OCI-LY1 (cell line): ENCODE results near the gene CTXN1.
"Not testable (repeated sequence)": the region's sequence is repeated elsewhere in the genome, so short reads cannot be mapped to it uniquely, and the experiment has no call there.

ENCODE experiments used
- H2AFZ ChIP-seq: fragments of 200-600 bp; sonication (generic), shearing (Covaris generic); 2 replicates; pipeline ENCODE4 v1.6.0; 2014; ENCODE audit warnings: antibody characterized with exemption, mild to moderate bottlenecking, low read length
- H3F3A ChIP-seq: fragments of 200-600 bp; sonication (generic), shearing (Covaris generic); 2 replicates; pipeline ENCODE4 v1.6.0; 2014; ENCODE audit warnings: mild to moderate bottlenecking, antibody characterized with exemption, low read length, moderate library complexity; ENCODE audit not compliant: insufficient read depth
- H3K27ac ChIP-seq: fragments of 200-600 bp; sonication (generic); 2 replicates; pipeline ENCODE4 v1.5.1; 2014; ENCODE audit warnings: low read length, mixed run types, mild to moderate bottlenecking, low read depth; ENCODE audit not compliant: poor library complexity, severe bottlenecking
- H3K27me3 ChIP-seq: fragments of 200-600 bp; sonication (generic); 2 replicates; pipeline ENCODE4 v1.6.0; 2014; ENCODE audit warnings: antibody characterized with exemption, mild to moderate bottlenecking, low read length, moderate library complexity; ENCODE audit not compliant: insufficient read depth
- H3K36me3 ChIP-seq: fragments of 200-600 bp; sonication (generic); 2 replicates; pipeline ENCODE4 v1.6.1; 2014; ENCODE audit warnings: mild to moderate bottlenecking, antibody characterized with exemption, low read length, moderate library complexity, mixed read lengths; ENCODE audit not compliant: insufficient read depth
- H3K4me1 ChIP-seq: fragments of 200-600 bp; sonication (generic); 2 replicates; pipeline ENCODE4 v1.5.1; 2014; ENCODE audit warnings: mild to moderate bottlenecking, low read length, moderate library complexity; ENCODE audit not compliant: insufficient read depth, severe bottlenecking
- H3K4me2 ChIP-seq: fragments of 200-600 bp; sonication (generic), shearing (Covaris generic); 2 replicates; pipeline ENCODE4 v1.6.1; 2014; ENCODE audit warnings: low read length
- H3K4me3 ChIP-seq: fragments of 200-600 bp; sonication (generic); 2 replicates; pipeline ENCODE4 v1.5.1; 2014; ENCODE audit warnings: low read length, low read depth, mild to moderate bottlenecking, mixed read lengths; ENCODE audit not compliant: poor library complexity, severe bottlenecking
- H3K79me2 ChIP-seq: fragments of 200-600 bp; shearing (Covaris generic); 2 replicates; pipeline ENCODE4 v1.6.1; 2016; ENCODE audit warnings: mixed run types, low read length, mixed read lengths; ENCODE audit not compliant: insufficient read depth
- H3K9ac ChIP-seq: fragments of 200-600 bp; sonication (generic), shearing (Covaris generic); 2 replicates; pipeline ENCODE4 v1.6.1; 2014; ENCODE audit warnings: mild to moderate bottlenecking, low read length, mixed read lengths
- H3K9me2 ChIP-seq: fragments of 200-600 bp; sonication (generic), shearing (Covaris generic); 2 replicates; pipeline ENCODE4 v1.6.1; 2014; ENCODE audit warnings: low read depth, mild to moderate bottlenecking, low read length, mixed read lengths
- H3K9me3 ChIP-seq: fragments of 200-600 bp; shearing (Covaris generic); 2 replicates; pipeline ENCODE4 v1.6.1; 2014; ENCODE audit warnings: low read length, mixed read lengths
- H4K20me1 ChIP-seq: fragments of 200-600 bp; sonication (generic), shearing (Covaris generic); 2 replicates; pipeline ENCODE4 v1.6.0; 2016; ENCODE audit warnings: mild to moderate bottlenecking, low read length; ENCODE audit not compliant: insufficient read depth
- EZH2 ChIP-seq: fragments of 200-600 bp; sonication (generic), shearing (Covaris generic); IDR thresholded peaks from 2 replicates; pipeline ENCODE4 v1.8.0; 2017; ENCODE audit warnings: borderline replicate concordance, mixed run types, mild to moderate bottlenecking, antibody characterized with exemption, low read length, moderate library complexity, mixed read lengths
- TF ChIP-seq, protein P1 (sequence below): fragments of 200-600 bp; sonication (generic), shearing (Covaris generic); IDR thresholded peaks from 2 replicates; pipeline ENCODE4 v1.5.1; 2017; ENCODE audit warnings: mild to moderate bottlenecking, antibody characterized with exemption, low read length, moderate library complexity, mixed read lengths

The CTXN1 gene

DNA sequence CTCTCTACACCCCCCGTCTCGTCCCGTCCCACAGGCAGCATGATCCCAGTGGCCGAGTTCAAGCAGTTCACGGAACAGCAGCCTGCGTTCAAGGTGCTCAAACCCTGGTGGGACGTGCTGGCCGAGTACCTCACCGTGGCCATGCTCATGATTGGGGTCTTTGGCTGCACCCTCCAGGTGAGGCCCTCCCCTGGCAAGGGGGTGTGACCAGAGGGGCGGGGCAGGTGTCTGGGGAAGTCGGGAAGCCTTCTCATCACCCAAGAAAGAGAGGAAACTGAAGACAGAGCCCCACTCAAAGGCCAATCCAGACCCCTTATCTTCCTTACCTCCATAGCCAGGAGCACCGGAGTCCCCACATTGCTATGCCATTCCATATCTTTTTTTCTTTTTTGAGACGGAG lies 30.4 kb downstream of the CTXN1 start:
- Histone ChIP-seq H3K4me1 (peaks cover 6% of the 10 kb centered on the region), H3K9ac (no peak overlapping the region), H4K20me1 (no peaks in the 10 kb centered on the region), H3K27me3 (no peaks in the 10 kb centered on the region), H3K36me3 (no peaks in the 10 kb centered on the region), H3F3A (no peaks in the 10 kb centered on the region), H3K9me2 (no peaks in the 10 kb centered on the region), H3K79me2 (no peaks in the 10 kb centered on the region), H3K27ac (no peak overlapping the region), H2AFZ (no peak overlapping the region), H3K4me2 (no peak overlapping the region), H3K4me3 (no peak overlapping the region), H3K9me3 (no peaks in the 10 kb centered on the region)
- TF ChIP-seq EZH2, result no peak
- TF ChIP-seq, protein P1, sequence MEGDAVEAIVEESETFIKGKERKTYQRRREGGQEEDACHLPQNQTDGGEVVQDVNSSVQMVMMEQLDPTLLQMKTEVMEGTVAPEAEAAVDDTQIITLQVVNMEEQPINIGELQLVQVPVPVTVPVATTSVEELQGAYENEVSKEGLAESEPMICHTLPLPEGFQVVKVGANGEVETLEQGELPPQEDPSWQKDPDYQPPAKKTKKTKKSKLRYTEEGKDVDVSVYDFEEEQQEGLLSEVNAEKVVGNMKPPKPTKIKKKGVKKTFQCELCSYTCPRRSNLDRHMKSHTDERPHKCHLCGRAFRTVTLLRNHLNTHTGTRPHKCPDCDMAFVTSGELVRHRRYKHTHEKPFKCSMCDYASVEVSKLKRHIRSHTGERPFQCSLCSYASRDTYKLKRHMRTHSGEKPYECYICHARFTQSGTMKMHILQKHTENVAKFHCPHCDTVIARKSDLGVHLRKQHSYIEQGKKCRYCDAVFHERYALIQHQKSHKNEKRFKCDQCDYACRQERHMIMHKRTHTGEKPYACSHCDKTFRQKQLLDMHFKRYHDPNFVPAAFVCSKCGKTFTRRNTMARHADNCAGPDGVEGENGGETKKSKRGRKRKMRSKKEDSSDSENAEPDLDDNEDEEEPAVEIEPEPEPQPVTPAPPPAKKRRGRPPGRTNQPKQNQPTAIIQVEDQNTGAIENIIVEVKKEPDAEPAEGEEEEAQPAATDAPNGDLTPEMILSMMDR, result no peak

GRCh38 chr19:7894612-7895309 lies 31.2 kb downstream of the CTXN1 start:
- H3K79me2 ChIP-seq, result no peaks in the 10 kb centered on the region
- H3K27ac ChIP-seq, result no peak overlapping the region
- H3K4me2 ChIP-seq, result no peak overlapping the region
- no peaks in the 10 kb centered on the region for H3K9me2 ChIP-seq
- no peaks in the 10 kb centered on the region for H3K36me3 ChIP-seq
- H3F3A ChIP-seq, result no peaks in the 10 kb centered on the region
- TF ChIP-seq, protein P1, result no peak
- TF ChIP-seq EZH2, result no peak
- no peaks in the 10 kb centered on the region for H4K20me1 ChIP-seq
- H3K9me3 ChIP-seq, result no peaks in the 10 kb centered on the region
- no peak overlapping the region for H2AFZ ChIP-seq
- no peak overlapping the region for H3K9ac ChIP-seq
- H3K27me3 ChIP-seq, result no peaks in the 10 kb centered on the region
- peaks cover 6% of the 10 kb centered on the region for H3K4me1 ChIP-seq
- no peak overlapping the region for H3K4me3 ChIP-seq

DNA sequence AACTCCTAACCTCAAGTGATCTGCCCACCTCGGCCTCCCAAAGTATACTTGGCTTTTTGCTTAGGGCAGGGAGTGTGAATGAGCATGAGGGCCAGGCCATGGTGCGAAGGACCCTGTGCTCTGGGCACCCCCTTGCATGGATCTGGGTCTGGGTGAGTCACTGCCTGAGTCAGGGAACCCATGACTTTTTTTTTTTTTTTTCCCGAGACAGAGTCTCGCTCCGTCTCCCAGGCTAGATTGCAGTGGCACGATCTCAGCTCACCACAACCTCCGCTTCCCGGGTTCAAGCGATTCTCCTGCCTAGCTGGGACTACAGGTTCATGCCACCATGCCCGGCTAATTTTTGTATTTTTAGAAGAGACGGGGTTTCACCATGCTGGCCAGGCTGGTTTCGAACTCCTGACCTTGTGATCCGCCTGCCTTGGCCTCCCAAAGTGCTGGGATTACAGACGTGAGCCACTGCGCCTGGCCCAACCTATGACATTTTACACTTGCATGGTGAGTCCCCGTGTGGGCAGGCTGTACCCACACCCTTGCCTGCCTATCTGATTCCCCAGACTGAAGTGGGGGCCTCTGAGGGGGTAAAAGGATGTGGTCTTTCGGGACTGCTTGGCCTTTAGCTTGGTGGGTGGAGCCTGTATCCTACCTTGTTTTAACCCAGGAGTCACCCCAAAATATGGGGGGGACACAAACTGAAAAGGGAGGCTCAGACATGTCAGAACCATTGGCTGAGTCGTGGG lies 32.4 kb downstream of the CTXN1 start:
- not testable (repeated sequence) for H3K4me3 ChIP-seq, H3K9ac ChIP-seq, H3K27me3 ChIP-seq, H3K4me1 ChIP-seq, H3F3A ChIP-seq, H3K9me2 ChIP-seq, H4K20me1 ChIP-seq, H2AFZ ChIP-seq, H3K4me2 ChIP-seq, H3K79me2 ChIP-seq, H3K9me3 ChIP-seq, H3K36me3 ChIP-seq, H3K27ac ChIP-seq
